Pancreas (tissue), 10 donors: ENCODE measurements around the gene ARHGEF37. TPM values are rescaled to one million over a fixed set of nuclear protein-coding genes. Genes with fewer than 3 reads are reported as not detected.
"Not testable (repeated sequence)": the region's sequence is repeated elsewhere in the genome, so short reads cannot be mapped to it uniquely, and the experiment has no call there.

Experiments
- ATAC-seq, 4 donors: fragments of 200-7000 bp; cut with Tn5 transposase; one replicate each; pipeline versions ENCODE4 v1.8.0 to v1.9.1; 2020; ENCODE audit warnings: mild to moderate bottlenecking in 4 of 4, moderate library complexity in 4 of 4
- DNase-seq, 6 donors: peaks; one replicate each; pipeline ENCODE4 v3.0.0-alpha.2; 2020
- FAIRE-seq: peaks from 2 replicates; lab custom pipeline; 2012; peaks lifted over from hg19 to GRCh38; lab: Jason Lieb, UNC
- H3K27ac ChIP-seq, 4 donors: fragments of 200-600 bp; sonication (generic); 1 replicate in 3 of 4; 2 replicates in 1 of 4; pipeline versions ENCODE4 v1.5.0 to v1.8.0; 2020
- H3K27me3 ChIP-seq, 4 donors: fragments of 200-600 bp; one replicate each; pipeline ENCODE4 v1.8.0; 2021
- H3K36me3 ChIP-seq, 3 donors: fragments of 200-600 bp; sonication (generic) in 1 of 3; one replicate each; pipeline versions ENCODE4 v1.5.0 to v1.8.0; 2020 to 2021
- H3K4me1 ChIP-seq, 3 donors: fragments of 200-600 bp; one replicate each; pipeline ENCODE4 v1.8.0; 2021
- H3K4me3 ChIP-seq, 4 donors: fragments of 200-600 bp; sonication (generic) in 2 of 4; one replicate each; pipeline versions ENCODE4 v1.5.0 to v1.8.0; 2020 to 2021
- H3K9me3 ChIP-seq, 4 donors: fragments of 200-600 bp; one replicate each; pipeline ENCODE4 v1.8.0; 2021
- CTCF ChIP-seq, 4 donors: fragments of 200-600 bp; sonication (generic) in 3 of 4; IDR thresholded peaks; one replicate each; pipeline versions ENCODE4 v1.5.0 to v1.8.0; 2021; ENCODE audit warnings: antibody characterized with exemption in 4 of 4
- WGBS, 2 donors: extraction: QIAGEN DNeasy Blood & Tissue Kit; methylation state at CpG; one replicate each; pipeline ENCODE4 v1.1.7; 2013; 5-methylcytosine and 5-hydroxymethylcytosine counted together
- intact Hi-C, 3 donors: fragments of 100-400 bp; cut with DNase I; formaldehyde crosslinking; loops; one replicate each; pipeline versions ENCODE4 v1.11.1 to v1.14.2; 2022
- polyA plus RNA-seq, 2 donors: library from polyadenylated mRNA; stranded (reverse); fragments of 200-250 nt; gene quantifications; one replicate each; pipeline ENCODE4 v1.2.3, GENCODE V29; 2013
- total RNA-seq, 6 donors: library from RNA; stranded (reverse); fragmentation: NEBNext Ultra II Directional in 4 of 6; extraction: Animal tissue kit (Norgen Biotek cat#: 25700) in 4 of 6; gene quantifications; one replicate each; pipeline versions ENCODE4 v1.2.1 to v1.2.4, GENCODE V29; 2021 to 2023
- donor health status: healthy with polysubstance abuse.
- donor health status: DM: no; HTN: no; CAD: no; lungs with moderate emphysema.
- donor health status: DM: no; HTN: no; CAD: no.
- donor health status: control.
- donor health status: control.
- donor health status: Bipolar disorder and iron deficiency.
- donor health status: DM: yes; HTN: yes; CAD: no.
- donor health status: DM: no; HTN: no; CAD: no.
- donor health status: DM: no; HTN: no; CAD: no.
- donor health status: DM: yes; HTN: yes; CAD: no.

ARHGEF37 gene
- total and polyA plus RNA-seq, 8 donors, result 5.7 to 13.6 (median 9.2) TPM

- 56 to 57% methylated on average over 15 of the region's 15 CpGs for WGBS, 2 donors
- not testable (repeated sequence) for H3K9me3 ChIP-seq, H3K27me3 ChIP-seq, DNase-seq, H3K36me3 ChIP-seq, H3K27ac ChIP-seq, H3K4me3 ChIP-seq, H3K4me1 ChIP-seq
- intact Hi-C loops, result loop anchor here in 2 of 3 donors (5.0 to 10.0 kb wide), 3 partner anchors 120 to 182 kb away; no protein-coding TSS in a partner anchor
- ATAC-seq (peak; percentile 91 to 98 (median 97)), FAIRE-seq (peak; percentile 17)
- TF ChIP-seq CTCF (IDR thresholded peaks at IDR 0.05), result peak in 3 of 4 donors; percentile 27 to 59 (median 42)
Measured at GRCh38 chr5:149564542-149565140, 16.7 kb upstream of the ARHGEF37 start.

- DNase-seq, result no peak
- Histone ChIP-seq H3K9me3 (no peaks in the 10 kb centered on the region), H3K36me3 (no peaks in the 10 kb centered on the region), H3K4me3 (no peak overlapping the region), H3K27ac (no peak overlapping the region), H3K4me1 (peaks cover 0 to 9% (median 0%) of the 10 kb centered on the region in 3 donors), H3K27me3 (no peaks in the 10 kb centered on the region)
- no peak for TF ChIP-seq CTCF (IDR thresholded peaks at IDR 0.05)
- intact Hi-C loops, result loop anchor here in 1 of 3 donors (10.0 kb wide), 1 partner anchor 122 kb away; no protein-coding TSS in a partner anchor
- 29 to 31% methylated on average over 1 of the region's 1 CpG for WGBS, 2 donors
- ATAC-seq, result peak in 1 of 4 donors; percentile 36
- FAIRE-seq, result no peak
Measured at GRCh38 chr5:149567226-149567625, 14.1 kb upstream of the ARHGEF37 start.

- Histone ChIP-seq H3K27me3 (no peaks in the 10 kb centered on the region), H3K9me3 (no peaks in the 10 kb centered on the region), H3K36me3 (no peaks in the 10 kb centered on the region), H3K4me1 (peaks cover 0 to 3% (median 0%) of the 10 kb centered on the region in 3 donors), H3K4me3 (no peak overlapping the region), H3K27ac (no peak overlapping the region)
- no peak for TF ChIP-seq CTCF (IDR thresholded peaks at IDR 0.05)
- no peak for FAIRE-seq
- intact Hi-C loops, result no loop called here
- no peak for DNase-seq
- ATAC-seq, result no peak
Measured at GRCh38 chr5:149572170-149572569, 9.1 kb upstream of the ARHGEF37 start.

- FAIRE-seq, result no peak
- no peaks in the 10 kb centered on the region for H3K4me1 ChIP-seq
- DNase-seq, result no peak
- no peak for TF ChIP-seq CTCF (IDR thresholded peaks at IDR 0.05)
- no peaks in the 10 kb centered on the region for H3K9me3 ChIP-seq
- no peak overlapping the region for H3K27ac ChIP-seq
- no peak overlapping the region for H3K4me3 ChIP-seq
- H3K36me3 ChIP-seq, result no peaks in the 10 kb centered on the region
- intact Hi-C loops, result no loop called here
- H3K27me3 ChIP-seq, result no peaks in the 10 kb centered on the region
- WGBS, 2 donors, result 87 to 92% methylated on average over 4 of the region's 4 CpGs
- peak in 2 of 4 donors; percentile 36 to 38 for ATAC-seq
Measured at GRCh38 chr5:149572576-149573231, 8.6 kb upstream of the ARHGEF37 start.

- intact Hi-C loops, result no loop called here
- Histone ChIP-seq H3K4me3 (no peak overlapping the region), H3K36me3 (no peaks in the 10 kb centered on the region), H3K9me3 (no peaks in the 10 kb centered on the region), H3K4me1 (no peaks in the 10 kb centered on the region), H3K27ac (no peak overlapping the region), H3K27me3 (no peaks in the 10 kb centered on the region)
- ATAC-seq, result no peak
- no peak for DNase-seq
- TF ChIP-seq CTCF (IDR thresholded peaks at IDR 0.05), result no peak
- FAIRE-seq, result no peak
- WGBS, 2 donors, result 55 to 61% methylated on average over 3 of the region's 3 CpGs
Measured at GRCh38 chr5:149575131-149575530, 6.2 kb upstream of the ARHGEF37 start.
